HPDE6-E6E7 (cell line): Measurements from ENCODE around the gene PRSS8.
"Not testable (repeated sequence)": the region's sequence is repeated elsewhere in the genome, so short reads cannot be mapped to it uniquely, and the experiment has no call there.

ENCODE experiments used
- DNase-seq: peaks from one replicate; pipeline ENCODE4 v3.0.0; 2011; ENCODE audit warnings: missing footprints; ENCODE audit errors: extremely low spot score

The PRSS8 gene

GRCh38 chr16:31135535-31136286 lies at the start of gene PRSS8:
Gene PRSS8 (minus strand): TSS chr16:31135727. CDS start chr16:31135498, 229 bp downstream.
- peak; percentile 76 for DNase-seq

DNA sequence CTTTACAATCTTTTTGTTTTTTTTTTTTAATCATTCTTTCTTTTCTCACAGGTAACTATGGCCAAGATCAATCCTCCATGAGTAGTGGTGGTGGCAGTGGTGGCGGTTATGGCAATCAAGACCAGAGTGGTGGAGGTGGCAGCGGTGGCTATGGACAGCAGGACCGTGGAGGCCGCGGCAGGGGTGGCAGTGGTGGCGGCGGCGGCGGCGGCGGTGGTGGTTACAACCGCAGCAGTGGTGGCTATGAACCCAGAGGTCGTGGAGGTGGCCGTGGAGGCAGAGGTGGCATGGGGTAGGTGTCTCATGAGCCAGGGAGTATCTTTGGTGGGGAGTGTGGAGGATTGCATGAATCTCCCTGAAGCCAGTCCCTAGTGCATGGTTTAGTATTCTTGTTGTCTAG lies 49.4 kb upstream of the PRSS8 start:
- DNase-seq: no peak

DNA sequence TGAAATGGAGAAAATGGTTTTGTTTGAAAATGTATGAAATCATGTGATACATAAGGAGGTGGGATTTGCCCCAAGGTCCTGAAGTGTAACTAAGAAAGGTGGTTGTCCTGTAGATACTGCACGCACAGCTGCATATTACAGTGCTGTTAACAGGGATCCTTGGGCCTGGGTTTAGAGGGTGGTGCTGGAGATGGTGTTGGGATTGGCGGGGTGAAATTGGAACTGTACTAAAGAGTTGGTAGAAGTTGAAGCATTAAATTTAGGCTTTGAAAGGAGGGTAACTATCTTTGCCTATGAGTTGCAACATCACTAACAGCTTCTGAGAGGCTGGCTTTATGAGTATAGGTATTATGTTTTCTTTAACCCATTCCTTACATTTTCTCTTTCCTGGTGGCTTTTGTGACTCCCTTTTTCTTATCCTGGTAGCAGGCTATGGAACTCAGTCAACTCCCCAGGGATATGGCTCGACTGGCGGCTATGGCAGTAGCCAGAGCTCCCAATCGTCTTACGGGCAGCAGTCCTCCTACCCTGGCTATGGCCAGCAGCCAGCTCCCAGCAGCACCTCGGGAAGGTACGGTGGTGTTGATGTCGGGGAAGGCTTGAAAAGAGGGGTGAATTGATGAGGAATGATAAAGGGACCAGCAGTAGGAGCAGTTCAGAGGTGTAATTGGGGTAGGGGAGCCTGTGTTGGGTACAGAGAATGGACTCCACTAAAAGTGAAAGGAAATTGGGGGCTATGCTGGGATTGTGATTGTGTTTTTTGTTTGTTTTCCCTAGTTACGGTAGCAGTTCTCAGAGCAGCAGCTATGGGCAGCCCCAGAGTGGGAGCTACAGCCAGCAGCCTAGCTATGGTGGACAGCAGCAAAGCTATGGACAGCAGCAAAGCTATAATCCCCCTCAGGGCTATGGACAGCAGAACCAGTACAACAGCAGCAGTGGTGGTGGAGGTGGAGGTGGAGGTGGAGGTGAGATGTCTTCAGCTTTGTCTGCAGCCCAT lies 48.2 kb upstream of the PRSS8 start:
- no peak for DNase-seq

GRCh38 chr16:31182391-31182790 lies 46.9 kb upstream of the PRSS8 start:
- DNase-seq: no peak

GRCh38 chr16:31181102-31181830 lies 45.7 kb upstream of the PRSS8 start:
- no peak for DNase-seq

DNA sequence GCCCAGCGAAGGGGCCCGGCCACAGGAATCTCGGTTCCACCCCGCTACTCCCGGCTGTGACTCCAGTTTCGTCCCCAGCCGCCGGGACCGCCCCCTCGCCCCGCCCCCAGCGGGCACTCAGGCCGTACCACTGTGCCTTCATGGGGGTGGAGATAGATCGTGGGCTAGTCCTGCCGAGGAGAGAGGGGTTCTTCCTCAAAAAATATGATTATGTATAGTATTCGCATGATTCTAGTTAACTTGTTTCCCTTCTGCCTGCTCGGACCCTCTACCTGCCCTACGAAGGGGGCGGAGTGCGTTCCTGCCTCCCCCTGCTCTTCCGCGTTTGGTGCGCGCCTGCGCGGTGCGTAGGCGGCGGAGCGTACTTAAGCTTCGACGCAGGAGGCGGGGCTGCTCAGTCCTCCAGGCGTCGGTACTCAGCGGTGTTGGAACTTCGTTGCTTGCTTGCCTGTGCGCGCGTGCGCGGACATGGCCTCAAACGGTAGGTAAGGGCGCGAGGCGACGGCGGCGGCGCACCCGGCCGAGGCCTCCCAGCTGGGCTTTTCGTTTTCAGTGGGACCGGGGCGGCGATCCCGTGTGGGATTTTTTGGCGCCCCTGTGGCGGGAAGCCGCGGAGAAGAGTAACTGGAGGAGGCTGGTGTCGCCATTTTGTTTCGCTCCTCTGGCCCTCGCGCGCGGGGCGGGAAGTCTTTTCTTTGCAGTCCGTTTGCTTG lies 44.4 kb upstream of the PRSS8 start, which contains the start of gene FUS:
Gene FUS, plus strand, starts transcription at position 393 of the 713 bp plus-strand sequence. Its CDS starts 76 bp downstream, at position 469.
- DNase-seq: peak; percentile 84

DNA sequence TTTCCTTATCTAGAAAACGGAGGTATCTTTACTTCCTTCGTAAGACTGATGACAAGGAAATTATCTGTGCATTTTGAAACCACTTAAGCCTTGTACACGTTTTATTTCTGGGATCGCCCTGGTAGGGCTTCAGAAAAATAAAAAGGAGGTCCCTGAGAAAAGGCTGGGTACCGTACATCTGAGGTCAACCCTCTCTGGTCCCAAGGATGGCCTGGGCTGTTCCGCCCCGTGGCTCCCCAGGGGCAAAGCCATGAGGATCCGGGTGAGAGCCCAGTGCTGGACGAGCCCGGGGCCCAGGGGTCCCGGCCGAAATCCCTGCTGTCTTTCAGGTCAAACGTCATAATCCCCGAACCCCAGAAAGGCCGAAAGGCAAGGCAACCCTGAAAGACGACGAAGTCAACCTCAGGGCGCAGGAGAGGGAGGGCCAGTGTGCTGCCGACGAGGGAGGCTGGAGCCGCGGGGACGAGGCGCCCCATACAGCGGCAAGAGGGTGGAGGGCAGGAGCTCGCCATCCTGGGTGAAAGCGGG lies 43.8 kb upstream of the PRSS8 start:
- DNase-seq: no peak

DNA sequence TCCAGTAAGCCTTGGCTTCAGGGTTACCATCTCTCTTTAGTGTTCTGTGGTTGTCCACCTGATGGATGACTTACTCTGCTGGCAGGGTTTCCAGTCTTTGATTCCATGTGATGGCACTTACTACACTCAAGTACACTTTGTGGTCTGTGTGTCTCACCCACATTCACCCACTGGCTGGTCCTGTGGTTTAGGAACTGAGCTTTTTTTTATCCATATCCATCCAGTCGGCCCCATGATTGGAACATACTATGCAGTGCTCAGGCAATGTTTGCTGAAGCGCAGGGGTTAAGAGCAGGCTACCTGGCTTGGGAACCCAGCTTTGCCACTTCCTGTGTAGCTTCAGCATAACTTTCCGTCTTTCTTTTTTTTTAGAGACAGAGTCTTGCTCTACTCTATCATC lies 41.6 kb upstream of the PRSS8 start:
- no peak for DNase-seq

GRCh38 chr16:31170048-31170447 lies 34.5 kb upstream of the PRSS8 start:
- not testable (repeated sequence) for DNase-seq

DNA sequence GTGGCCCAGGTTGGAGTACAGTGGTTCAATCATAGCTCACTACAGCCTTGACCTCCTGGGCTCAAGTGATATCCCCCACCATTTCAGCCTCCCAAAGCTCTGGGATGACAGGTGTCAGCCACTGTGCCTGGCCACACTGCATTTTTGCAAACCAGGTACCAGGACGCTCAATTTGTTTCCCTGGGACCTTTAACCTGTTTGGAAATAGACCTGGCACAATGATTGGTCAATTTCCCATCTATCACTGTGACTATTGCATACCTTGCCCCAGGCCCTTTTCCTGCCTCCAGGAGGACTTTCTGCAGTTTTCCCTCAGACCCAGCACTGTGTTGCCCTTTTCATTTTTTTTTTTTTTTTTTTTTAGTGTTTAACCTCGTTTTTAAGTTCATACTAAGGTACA lies 33.3 kb upstream of the PRSS8 start:
- DNase-seq: no peak

- DNase-seq: no peak
Measured at GRCh38 chr16:31167315-31167714, 31.8 kb upstream of the PRSS8 start.

GRCh38 chr16:31157136-31157535 lies 21.6 kb upstream of the PRSS8 start:
- DNase-seq: no peak

GRCh38 chr16:31150976-31151375 lies 15.4 kb upstream of the PRSS8 start:
- not testable (repeated sequence) for DNase-seq

DNA sequence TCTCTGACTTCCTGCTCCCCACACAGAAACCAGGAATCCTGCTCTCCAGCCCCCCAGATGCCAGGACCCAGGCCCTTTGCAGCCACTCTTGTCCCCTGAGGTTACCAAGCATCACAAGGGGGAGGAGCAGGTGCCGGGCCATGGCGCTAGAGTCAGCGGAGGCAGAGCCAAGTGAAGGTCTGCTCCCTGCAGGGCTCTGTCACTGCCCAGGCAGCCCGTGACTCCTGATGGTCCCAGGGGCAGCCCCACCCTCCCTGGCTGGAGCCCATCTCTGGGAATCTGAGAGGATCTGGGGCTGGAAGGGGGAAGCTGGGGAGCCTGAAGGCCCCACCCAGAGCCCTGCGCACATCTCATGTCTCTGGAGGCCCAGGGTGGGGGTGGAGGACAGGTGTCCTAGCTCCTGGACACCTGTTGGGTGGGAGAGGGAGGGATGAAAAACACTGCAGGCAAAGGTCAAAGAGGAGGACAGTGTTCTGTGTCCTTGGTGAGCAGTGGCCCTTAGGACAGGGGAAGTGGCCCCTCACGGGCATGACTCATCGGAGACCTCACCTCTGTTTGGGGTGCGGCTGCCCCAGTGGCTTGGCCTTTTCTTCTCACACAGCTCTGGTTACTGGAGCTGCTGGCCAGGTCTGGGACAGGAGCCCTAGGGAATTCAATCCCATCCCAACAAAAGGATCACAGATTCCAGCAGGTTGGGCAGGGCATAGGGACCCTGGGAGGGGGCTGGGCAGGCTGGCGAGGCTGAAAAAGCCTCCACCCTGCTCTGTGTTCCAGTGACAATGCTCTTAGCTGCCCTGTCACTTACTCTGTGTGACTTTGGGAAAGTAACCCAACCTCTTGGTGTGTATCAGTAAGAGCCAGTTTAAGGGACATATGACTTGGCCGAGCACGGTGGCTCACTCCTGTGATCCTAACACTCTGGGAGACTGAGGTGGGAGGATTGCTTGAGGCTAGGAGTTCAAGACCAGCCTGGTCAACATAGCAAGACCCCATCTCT lies 14.7 kb upstream of the PRSS8 start, which contains the start of gene PRSS36:
Gene PRSS36, minus strand, starts transcription at position 173 of the 997 bp plus-strand sequence. Its CDS starts 31 bp downstream, at position 142.
- no peak for DNase-seq

DNA sequence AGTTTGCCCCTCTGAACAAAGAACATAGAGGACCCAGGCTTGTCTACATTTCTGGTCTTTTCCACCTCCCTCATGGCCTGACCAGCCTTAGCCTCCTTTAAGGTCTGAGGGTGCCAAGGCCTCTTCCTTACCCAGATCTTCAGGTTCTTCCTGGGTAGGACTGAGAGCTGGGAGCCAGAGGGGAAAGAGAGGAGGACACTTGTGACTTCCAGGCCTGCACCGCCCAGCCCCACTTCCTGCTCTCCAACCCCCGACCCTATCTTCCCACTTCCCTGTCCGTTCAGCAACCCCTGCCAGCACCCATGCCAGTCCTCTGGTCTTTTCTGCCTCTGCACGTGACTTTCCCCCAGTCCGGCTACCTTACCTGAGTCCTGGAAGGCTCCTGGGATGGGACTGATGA lies 13.8 kb upstream of the PRSS8 start:
- no peak for DNase-seq

- DNase-seq: no peak
Measured at GRCh38 chr16:31148896-31149295, 13.4 kb upstream of the PRSS8 start.

DNA sequence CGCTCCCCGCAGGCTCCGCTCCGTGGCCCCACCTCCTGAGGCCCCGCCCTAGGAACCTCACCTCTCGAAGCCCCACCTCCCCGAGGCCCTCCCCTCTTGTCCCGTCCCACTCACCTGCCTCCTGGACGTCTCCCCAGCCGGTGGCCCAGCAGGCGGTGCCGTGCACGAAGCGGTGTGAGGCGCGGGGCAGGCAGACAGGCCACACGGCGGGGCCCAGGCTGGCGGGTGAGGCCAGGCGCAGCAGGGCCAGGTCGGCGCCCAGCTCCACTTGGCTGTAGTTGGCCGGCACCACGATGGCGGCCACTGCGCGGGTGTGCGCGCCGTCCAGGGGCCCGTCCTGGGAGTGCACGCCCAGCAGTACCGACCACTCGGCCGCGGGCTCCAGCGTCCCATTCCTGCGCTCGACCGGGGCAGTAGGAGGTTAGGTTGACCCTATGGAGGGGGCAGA lies 12.8 kb upstream of the PRSS8 start:
- peak; percentile 50 for DNase-seq

GRCh38 chr16:31147574-31147973 lies 12.0 kb upstream of the PRSS8 start:
- no peak for DNase-seq

DNA sequence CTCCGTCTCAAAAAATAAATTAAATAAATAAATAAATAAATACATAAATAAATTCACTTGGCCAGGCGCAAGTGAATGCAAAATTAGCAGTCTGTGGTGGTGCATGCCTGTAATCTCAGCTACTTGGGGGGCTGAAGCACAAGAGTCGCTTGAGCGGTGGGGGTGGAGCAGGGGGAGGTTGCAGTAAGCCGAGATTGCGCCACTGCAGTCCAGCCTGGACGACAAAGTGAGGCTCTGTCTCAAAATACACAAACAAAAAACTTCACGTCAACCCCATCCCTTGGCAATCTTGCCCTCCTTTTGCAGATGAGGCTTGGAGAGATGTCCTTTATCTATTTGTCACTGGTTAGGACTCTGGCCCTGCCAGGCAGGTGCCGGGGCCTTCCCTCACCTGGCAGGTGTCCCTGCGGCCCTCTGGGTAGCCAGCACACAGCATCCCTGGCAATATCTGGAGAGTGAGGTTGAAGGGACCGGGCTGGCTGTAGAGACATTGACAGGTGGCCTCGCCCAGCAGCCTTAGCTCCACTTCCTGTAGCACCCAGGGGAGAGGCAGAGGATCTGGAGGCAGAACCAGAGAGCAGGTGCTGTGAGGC lies 10.0 kb upstream of the PRSS8 start:
- no peak for DNase-seq
